Muscle layer of colon (tissue), 2 donors: Measurements from ENCODE around the gene ACP7.

Experiments
- H3K27ac ChIP-seq: one replicate; pipeline ENCODE4 v1.7.0; 2013; ENCODE audit warnings: low read depth, mild to moderate bottlenecking, low read length, moderate library complexity
- H3K27me3 ChIP-seq, 2 donors: one replicate each; pipeline ENCODE4 v1.7.0; 2013; ENCODE audit warnings: low read length in 2 of 2, mild to moderate bottlenecking in 2 of 2; ENCODE audit not compliant: insufficient read depth in 2 of 2, control insufficient read depth in 1 of 2
- H3K36me3 ChIP-seq: one replicate; pipeline ENCODE4 v1.7.0; 2013; ENCODE audit warnings: mild to moderate bottlenecking, low read length; ENCODE audit not compliant: insufficient read depth
- H3K4me1 ChIP-seq: one replicate; pipeline ENCODE4 v1.7.0; 2013; ENCODE audit warnings: mild to moderate bottlenecking, low read length; ENCODE audit not compliant: insufficient read depth
- H3K4me3 ChIP-seq, 2 donors: one replicate each; pipeline ENCODE4 v1.7.0; 2013; ENCODE audit warnings: low read length in 2 of 2, low read depth in 1 of 2, mild to moderate bottlenecking in 1 of 2, moderate library complexity in 1 of 2
- H3K9ac ChIP-seq: one replicate; pipeline ENCODE4 v1.7.0; 2013; ENCODE audit warnings: low read length
- H3K9me3 ChIP-seq: one replicate; pipeline ENCODE4 v1.7.0; 2013; ENCODE audit warnings: mild to moderate bottlenecking, low read length
- donor health status: abdominal sarcoma.
- donor health status: Adenocarcinoma of cecum.

ACP7 gene

DNA sequence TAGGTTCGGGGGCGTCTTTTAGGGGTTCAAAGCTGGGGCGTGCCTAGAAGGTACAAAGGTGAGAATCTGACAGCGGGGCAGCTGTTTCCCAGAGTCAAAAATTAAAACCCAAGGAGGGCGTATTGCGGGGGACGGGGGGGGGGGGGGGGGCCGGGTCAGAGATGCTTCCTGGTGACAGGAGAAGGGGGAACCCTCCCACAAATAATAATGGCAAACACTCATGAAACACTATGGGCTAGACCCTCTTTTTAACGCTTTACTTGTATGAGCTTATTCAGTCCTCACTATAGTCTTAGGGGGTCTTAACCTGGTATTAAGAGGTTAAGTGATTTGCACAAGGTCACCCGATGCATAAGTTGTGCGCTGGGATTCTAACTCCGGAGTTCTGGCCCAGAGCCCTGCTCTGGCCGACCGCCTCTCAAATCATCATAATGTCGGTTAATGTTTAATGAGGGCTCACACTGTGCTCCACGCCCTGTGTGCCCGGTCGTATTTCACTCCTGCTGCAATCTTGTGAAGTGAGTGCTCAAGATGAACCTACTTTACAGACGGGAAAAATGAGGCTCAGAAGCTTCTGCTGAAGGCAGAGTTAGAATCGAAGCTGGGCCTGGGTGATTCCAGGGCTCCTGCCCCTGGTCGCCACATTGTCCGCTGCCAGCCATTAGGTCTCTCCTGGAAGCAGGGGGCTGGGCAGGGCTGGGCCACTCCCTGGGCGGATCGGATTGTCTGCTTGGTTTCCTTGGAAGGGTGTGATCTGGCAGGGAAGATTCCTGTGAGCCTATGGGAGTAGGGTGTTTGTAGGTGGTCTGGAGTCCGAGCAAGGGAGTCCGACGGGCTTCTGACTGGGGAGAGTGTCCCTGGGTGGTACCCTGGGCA lies 42.4 kb downstream of the ACP7 start:
- Histone ChIP-seq H3K36me3 (no peaks in the 10 kb centered on the region), H3K9ac (peak overlapping the region; percentile 33), H3K4me1 (peaks cover 36% of the 10 kb centered on the region), H3K27ac (peak overlapping the region; percentile 95), H3K9me3 (no peaks in the 10 kb centered on the region), H3K4me3 (peak overlapping the region; percentile 83 to 87), H3K27me3 (no peaks in the 10 kb centered on the region)

DNA sequence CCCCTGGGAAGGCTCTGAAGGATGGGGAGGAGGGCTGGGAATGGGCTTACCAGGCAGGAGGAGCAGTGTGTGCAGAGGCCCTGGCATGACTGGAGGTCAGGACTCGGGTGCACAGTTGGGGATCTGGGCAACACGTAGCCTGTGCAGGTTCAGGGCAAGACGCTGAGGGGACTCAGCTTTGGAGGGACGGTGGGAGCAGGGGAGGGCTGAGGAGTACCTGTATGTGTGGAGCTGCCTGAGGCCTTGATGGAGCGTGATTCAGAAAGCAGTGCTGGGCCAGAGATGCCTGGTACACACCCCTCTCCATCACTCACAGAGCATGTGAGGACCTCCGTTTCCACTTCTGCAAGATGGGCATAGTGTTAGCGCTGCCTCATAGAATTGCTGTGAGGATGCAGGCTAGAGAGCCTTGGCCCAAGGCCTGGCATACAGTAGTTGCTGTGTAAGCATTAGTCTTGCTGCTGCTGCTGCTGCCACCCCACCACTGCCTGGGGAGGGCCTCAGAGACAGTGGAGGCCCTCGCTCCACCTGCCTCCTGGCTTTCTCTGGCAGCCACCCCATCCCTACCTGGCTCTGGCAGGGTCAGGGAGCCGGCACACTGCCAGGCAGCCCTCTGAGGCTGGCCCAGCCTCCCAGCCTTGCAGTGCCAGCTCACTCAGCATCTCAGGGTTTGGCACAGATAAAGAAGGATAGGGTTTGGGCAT lies 43.8 kb downstream of the ACP7 start:
- Histone ChIP-seq H3K9ac (no peak overlapping the region), H3K9me3 (no peaks in the 10 kb centered on the region), H3K36me3 (no peaks in the 10 kb centered on the region), H3K4me3 (peak overlapping the region in 1 of 2 donors; percentile 83), H3K27me3 (no peaks in the 10 kb centered on the region), H3K27ac (no peak overlapping the region), H3K4me1 (peaks cover 50% of the 10 kb centered on the region)

DNA sequence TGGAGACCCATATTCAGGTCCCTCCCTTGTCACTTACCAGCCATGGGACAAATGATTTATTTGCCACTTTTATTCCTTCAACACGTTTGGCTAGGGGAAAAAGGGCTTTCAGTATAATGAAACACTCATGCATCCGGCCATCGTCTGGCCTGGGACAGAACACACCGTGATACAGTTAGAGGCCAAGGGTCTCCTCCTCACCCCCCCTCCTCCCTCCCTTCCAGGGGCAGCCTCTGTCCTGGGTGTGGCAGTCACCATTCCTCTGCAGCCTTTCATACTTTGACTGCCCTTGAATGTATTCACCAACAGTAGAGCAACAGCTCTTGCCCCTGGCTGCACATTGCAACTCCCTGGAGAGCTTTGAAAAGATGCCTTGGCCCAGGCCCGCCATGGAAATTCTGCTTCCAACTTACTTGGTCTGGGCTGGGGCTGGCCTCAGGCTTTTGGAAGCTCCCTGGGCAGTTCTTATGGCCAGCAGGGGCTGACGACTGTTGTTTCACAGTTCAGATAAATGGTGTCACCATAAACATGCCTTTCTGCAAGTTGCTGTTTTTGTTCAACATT lies 44.4 kb downstream of the ACP7 start:
- H3K27me3 ChIP-seq, result no peaks in the 10 kb centered on the region
- no peak overlapping the region for H3K4me3 ChIP-seq
- no peak overlapping the region for H3K27ac ChIP-seq
- H3K4me1 ChIP-seq, result peaks cover 56% of the 10 kb centered on the region
- H3K36me3 ChIP-seq, result no peaks in the 10 kb centered on the region
- no peaks in the 10 kb centered on the region for H3K9me3 ChIP-seq
- H3K9ac ChIP-seq, result no peak overlapping the region

DNA sequence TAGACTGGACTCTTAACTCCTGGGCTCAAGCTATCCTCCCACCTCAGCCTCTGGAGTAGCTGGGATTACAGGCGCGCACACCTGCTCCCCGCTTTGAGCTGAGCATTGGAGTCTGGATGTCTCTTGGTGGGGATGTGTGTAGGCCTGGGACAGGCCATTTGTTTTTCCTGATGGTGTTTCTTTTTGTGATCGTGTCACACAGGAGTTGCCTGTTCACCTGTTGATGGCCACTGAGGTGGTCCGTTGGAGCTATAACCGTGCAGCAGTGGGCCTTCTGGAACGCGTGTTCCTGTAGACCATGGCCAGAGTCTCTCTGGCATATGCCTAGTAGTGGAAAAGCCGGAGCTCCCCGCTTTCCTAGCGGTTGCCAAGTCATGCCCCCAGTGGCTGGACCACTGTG lies 44.9 kb downstream of the ACP7 start:
- H3K4me1 ChIP-seq, result peaks cover 58% of the 10 kb centered on the region
- no peak overlapping the region for H3K27ac ChIP-seq
- no peaks in the 10 kb centered on the region for H3K36me3 ChIP-seq

DNA sequence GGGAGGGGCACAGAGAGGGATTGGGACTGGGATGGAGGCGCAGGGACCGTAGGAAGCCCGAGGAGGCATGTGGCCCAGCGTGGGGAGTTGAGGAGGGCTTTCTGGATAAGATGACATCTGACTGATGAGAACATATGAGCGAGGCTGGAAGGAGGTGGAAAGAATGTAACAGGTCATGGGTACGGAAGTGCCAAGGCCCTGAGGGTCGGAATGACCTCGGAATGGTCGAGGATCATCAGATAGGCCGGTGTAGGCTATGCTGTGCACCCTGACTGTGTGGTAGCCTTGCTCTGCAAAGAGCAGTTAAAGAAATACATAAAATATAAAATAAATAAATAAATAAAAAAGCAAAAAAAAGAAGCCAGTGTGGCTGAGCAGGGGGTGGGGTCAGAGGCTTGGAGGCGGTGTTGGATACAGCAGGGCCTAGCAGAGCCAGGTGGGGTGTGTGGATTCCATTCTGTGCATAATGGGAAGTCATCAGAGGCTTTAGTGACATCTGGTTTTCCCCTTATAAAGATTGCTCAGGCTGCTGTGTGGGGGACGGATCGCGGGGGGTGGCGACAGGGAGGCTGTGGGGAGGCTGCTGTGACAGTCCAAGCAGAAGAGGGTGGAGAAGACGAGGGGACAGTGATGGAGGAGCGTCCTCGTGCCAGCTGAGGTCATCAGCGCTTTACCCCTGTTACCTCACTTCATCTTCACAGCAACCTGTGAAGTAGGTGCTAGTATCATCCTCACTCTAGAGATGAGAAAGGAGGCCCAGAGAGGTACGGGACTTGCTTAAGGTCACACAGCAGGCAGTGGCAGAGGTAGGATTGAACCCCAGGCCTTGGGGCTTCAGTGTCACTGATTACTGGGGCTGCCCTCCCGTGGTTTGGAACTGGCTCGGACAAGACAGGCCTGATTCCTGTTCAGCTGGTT lies 46.4 kb downstream of the ACP7 start:
- H3K27me3 ChIP-seq, result no peaks in the 10 kb centered on the region
- no peak overlapping the region for H3K4me3 ChIP-seq
- H3K9ac ChIP-seq, result no peak overlapping the region
- peaks cover 58% of the 10 kb centered on the region for H3K4me1 ChIP-seq
- H3K36me3 ChIP-seq, result no peaks in the 10 kb centered on the region
- no peak overlapping the region for H3K27ac ChIP-seq
- no peaks in the 10 kb centered on the region for H3K9me3 ChIP-seq

More for the DNA sequence above, 44.9 kb downstream of the ACP7 start:
- Histone ChIP-seq H3K9ac (no peak overlapping the region), H3K4me3 (no peak overlapping the region), H3K27me3 (no peaks in the 10 kb centered on the region), H3K9me3 (no peaks in the 10 kb centered on the region)

DNA sequence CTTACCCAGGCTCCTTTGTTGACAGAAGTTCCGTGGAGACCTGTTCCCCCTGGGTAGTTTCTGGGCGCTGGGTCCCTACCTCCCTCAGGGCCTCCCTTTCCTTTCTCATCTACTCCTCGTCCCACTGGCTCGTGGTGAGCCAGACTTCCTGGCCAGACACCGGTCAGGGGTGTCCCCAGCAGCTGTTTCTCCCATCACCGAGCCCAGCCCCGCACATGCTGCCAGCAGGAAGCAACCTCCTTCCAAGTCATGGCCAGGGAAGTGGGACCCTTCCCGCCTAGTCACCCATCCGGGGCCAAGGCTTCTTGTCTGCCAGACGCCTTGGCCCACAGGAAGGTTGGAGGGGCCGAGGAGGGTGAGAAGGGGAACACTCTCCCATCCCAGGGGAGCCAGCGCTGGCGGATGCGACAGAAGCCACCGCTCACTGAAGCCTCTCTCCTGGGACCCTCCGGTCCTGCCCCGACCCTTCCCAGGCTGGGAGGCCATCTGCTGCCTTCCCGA lies 47.1 kb downstream of the ACP7 start:
- no peaks in the 10 kb centered on the region for H3K36me3 ChIP-seq
- H3K4me1 ChIP-seq, result peaks cover 60% of the 10 kb centered on the region
- H3K27me3 ChIP-seq, result no peaks in the 10 kb centered on the region
- H3K9me3 ChIP-seq, result no peaks in the 10 kb centered on the region
- H3K4me3 ChIP-seq, result no peak overlapping the region
- H3K9ac ChIP-seq, result no peak overlapping the region
- no peak overlapping the region for H3K27ac ChIP-seq

DNA sequence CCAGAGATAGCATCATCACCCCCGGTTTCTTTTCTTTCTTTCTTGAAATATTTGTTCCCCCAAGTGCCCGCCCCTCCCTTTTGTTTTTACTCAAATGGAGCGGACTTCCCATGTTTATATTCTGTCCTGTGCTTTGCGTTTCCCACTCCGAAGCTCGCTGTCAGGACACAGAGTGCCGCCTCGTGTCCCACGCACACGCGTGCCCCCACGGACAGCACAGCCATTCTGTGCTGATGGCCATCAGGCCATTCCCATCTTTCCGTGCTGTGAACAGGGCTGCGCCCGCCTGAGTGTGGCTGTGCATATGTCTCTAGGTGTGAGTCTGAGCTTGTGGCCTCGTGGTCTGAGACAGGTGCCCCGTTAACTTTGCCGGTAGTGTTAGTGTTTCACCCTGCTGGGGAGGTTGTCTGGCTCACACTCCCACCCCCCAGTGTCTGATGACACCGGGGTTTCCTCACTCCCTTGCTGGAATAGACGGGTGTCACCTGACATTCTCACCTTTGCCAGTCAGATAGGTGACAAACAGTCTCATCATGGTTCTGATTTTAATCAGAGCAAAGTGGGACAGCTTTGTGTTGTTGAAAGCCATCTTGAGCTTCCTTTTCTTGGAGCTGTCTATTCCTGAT lies 48.3 kb downstream of the ACP7 start:
- Histone ChIP-seq H3K36me3 (no peaks in the 10 kb centered on the region), H3K9me3 (no peaks in the 10 kb centered on the region), H3K4me1 (peaks cover 59% of the 10 kb centered on the region), H3K9ac (no peak overlapping the region), H3K4me3 (no peak overlapping the region), H3K27me3 (no peaks in the 10 kb centered on the region), H3K27ac (no peak overlapping the region)

DNA sequence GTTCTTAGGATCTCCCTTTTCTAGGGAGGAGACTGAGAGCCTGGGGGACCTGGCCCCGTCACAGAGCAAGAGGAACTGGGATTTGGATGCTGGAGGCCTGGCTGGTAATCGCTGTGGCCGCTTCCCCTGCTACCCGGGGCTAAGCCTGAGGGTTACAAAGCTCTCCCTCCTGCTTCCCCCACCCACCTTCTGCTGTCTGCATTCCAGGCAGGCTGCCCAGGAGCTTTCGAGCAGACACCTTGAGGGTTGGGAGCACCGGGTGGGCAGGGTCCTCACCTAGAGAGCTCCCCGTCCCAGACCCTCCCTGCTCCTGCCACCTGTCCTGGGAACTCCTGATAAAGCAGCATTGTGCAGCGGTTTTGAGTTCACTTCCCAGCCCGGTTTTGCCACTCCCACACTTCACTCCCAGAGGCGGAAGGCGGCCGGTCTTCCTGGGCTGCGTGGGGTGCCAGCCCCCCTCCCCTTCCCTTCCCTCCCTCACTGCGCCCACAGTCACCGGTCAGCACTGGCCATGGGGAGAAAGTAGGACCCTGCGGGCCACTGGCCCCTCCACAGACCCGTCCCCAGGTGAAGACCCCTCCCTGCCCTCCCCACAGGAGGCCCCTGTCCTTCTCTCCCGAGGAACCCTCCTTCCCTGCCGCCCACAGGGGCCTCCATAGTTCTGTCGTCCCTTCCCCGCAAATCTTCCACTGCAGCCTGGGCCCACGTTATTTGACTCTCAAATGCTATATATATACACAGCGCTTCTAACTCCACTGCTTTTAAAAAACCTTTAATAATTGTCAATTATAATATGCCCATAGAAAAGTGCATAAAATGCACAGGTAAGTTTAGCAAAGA lies 49.5 kb downstream of the ACP7 start:
- H3K27me3 ChIP-seq, result no peaks in the 10 kb centered on the region
- no peaks in the 10 kb centered on the region for H3K9me3 ChIP-seq
- H3K9ac ChIP-seq, result no peak overlapping the region
- H3K36me3 ChIP-seq, result no peaks in the 10 kb centered on the region
- peaks cover 48% of the 10 kb centered on the region for H3K4me1 ChIP-seq
- no peak overlapping the region for H3K4me3 ChIP-seq
- H3K27ac ChIP-seq, result no peak overlapping the region

DNA sequence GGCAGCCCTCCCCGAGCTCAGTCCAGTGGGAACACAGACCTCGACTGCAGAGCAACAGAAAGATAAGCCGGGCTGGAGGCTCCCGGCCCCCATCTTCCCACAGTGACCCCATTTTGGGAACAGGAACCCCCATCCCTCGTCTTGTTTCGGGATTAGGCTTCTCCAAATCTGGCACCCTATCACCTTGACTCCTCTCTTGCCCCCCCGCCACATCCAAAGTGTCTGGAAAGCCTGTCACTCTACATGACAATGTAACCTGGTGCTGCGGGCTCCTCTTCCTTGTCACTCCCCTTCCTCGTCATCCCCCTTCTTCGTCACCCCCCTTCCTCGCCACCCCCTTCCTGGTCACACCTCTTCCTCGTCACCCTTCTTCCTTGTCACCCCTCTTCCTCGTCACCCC lies 51.5 kb downstream of the ACP7 start:
- H3K9me3 ChIP-seq, result no peaks in the 10 kb centered on the region
- peaks cover 62% of the 10 kb centered on the region for H3K4me1 ChIP-seq
- no peak overlapping the region for H3K9ac ChIP-seq
- no peak overlapping the region for H3K4me3 ChIP-seq
- no peak overlapping the region for H3K27ac ChIP-seq
- H3K36me3 ChIP-seq, result no peaks in the 10 kb centered on the region
- H3K27me3 ChIP-seq, result no peaks in the 10 kb centered on the region
